ENCODE data around the gene SMIM13. TPM values are rescaled to one million over a fixed set of nuclear protein-coding genes. Genes with fewer than 3 reads are reported as not detected.

Gene SMIM13
- total and polyA plus RNA-seq, 2 of the 4 experiments (the other 2 are of a cell fraction), result 5.4 to 10.0 TPM

GRCh38 chr6:11153447-11153846, 59.8 kb downstream of the SMIM13 start:
- intact Hi-C loops (cut with micrococcal nuclease), result no loop called here
- Histone ChIP-seq H3K4ac (ENCODE audit: low read depth, low read length) (no peak overlapping the region), H2AFZ (replicated peaks; ENCODE audit: low read length, poor library complexity) (no peak overlapping the region), H2BK15ac (ENCODE audit: low read depth, low read length) (no peak overlapping the region), H2AK9ac (replicated peaks; ENCODE audit: low read depth, low read length, poor library complexity) (no peak overlapping the region), H3K79me1 (ENCODE audit: low read depth in 1 of 2, low read length in 2 of 2) (no peaks in the 10 kb centered on the region), H3K4me3 (ENCODE audit: insufficient read depth, low read depth, low read length) (no peak overlapping the region), H3K56ac (ENCODE audit: extremely low read depth, insufficient read depth, low read length) (no peak overlapping the region), H2AK5ac (ENCODE audit: low read depth, low read length) (no peak overlapping the region), H3K9me1 (ENCODE audit: insufficient read depth, low read length) (no peaks in the 10 kb centered on the region), H2BK5ac (ENCODE audit: low read depth, low read length, poor library complexity, severe bottlenecking) (no peak overlapping the region), H3K18ac (ENCODE audit: low read depth, low read length) (no peak overlapping the region), H4K20me1 (ENCODE audit: insufficient read depth, low read length) (no peaks in the 10 kb centered on the region), H3K36me3 (ENCODE audit: control insufficient read depth, insufficient read depth, low read length) (no peaks in the 10 kb centered on the region), H4K8ac (ENCODE audit: low read depth in 2 of 2, low read length in 2 of 2) (no peak overlapping the region), H3K9me3 (ENCODE audit: control insufficient read depth, insufficient read depth, low read length) (no peaks in the 10 kb centered on the region), H2BK120ac (ENCODE audit: low read depth, low read length) (no peak overlapping the region), H3K27me3 (ENCODE audit: control insufficient read depth, insufficient read depth, low read length) (no peaks in the 10 kb centered on the region), H4K91ac (ENCODE audit: insufficient read depth, low read depth, low read length) (no peak overlapping the region), H3K9ac (ENCODE audit: low read depth, low read length) (no peak overlapping the region), H3K4me2 (ENCODE audit: low read depth, low read length) (no peak overlapping the region), H2BK20ac (ENCODE audit: low read depth, low read length) (no peak overlapping the region), H4K5ac (ENCODE audit: low read depth, low read length) (no peak overlapping the region), H3K4me1 (ENCODE audit: control insufficient read depth, insufficient read depth, low read length) (peaks cover 3% of the 10 kb centered on the region), H3K23ac (ENCODE audit: low read depth, low read length) (no peak overlapping the region), H3K27ac (ENCODE audit: insufficient read depth, low read length) (no peak overlapping the region), H3K14ac (replicated peaks; ENCODE audit: low read depth, low read length) (no peak overlapping the region)
- dilution Hi-C loops (cut with HindIII; ENCODE audit: low sequenced_read_pairs, unreplicated experiment), result no loop called here
- CTCF ChIA-PET, result no interaction called here
- TF ChIP-seq CHD1 (IDR thresholded peaks at IDR 0.05; ENCODE audit: low read depth, low read length) (no peak), NFE2L2 (IDR thresholded peaks at IDR 0.05; ENCODE audit: low read depth, low read length) (no peak), MAZ (IDR thresholded peaks at IDR 0.05; ENCODE audit: borderline replicate concordance, low read depth, low read length) (no peak)
- in situ Hi-C loops (cut with MboI; ENCODE audit: low sequenced_read_pairs), result no loop called here
- BruUV-seq (replicated peaks), result no TSS peak
- WGBS, 2 experiments (ENCODE audit: extremely low coverage in 2 of 2, insufficient read length in 1 of 2), result 100% methylated on average over 1 of the region's 6 CpGs; no CpG with 5 or more reads in 1 of the 2 experiments
- ATAC-seq (ENCODE audit: low read depth) (no peak), DNase-seq (no peak)
- POLR2A ChIA-PET (ENCODE audit: unreplicated experiment), result no interaction called here
